HepG2 (cell line): ENCODE results near the gene STK4. TPM values are rescaled to one million over a fixed set of nuclear protein-coding genes. Genes with fewer than 3 reads are reported as not detected.

Source experiments
- FOXK2 ChIP-seq: fragments of 450-650 bp; IDR thresholded peaks from 2 replicates; pipeline ENCODE4 v1.6.1; 2016
- FOXM1 ChIP-seq: sonication (generic); formaldehyde crosslinking; IDR thresholded peaks from 2 replicates; pipeline ENCODE4 v1.5.0; 2020; ENCODE audit warnings: missing genetic modification reagents
- IRX3 ChIP-seq: sonication (generic); formaldehyde crosslinking; IDR thresholded peaks from 2 replicates; pipeline ENCODE4 v1.8.1; 2023; ENCODE audit warnings: mild to moderate bottlenecking, low read depth, missing genetic modification reagents, borderline replicate concordance
- NR2F2 ChIP-seq: IDR thresholded peaks from 2 replicates; pipeline ENCODE4 v1.6.1; 2012; ENCODE audit warnings: low read depth, inconsistent platforms, borderline replicate concordance
- RBFOX2 ChIP-seq: fragments of 200-400 bp; formaldehyde crosslinking; IDR thresholded peaks from 2 replicates; pipeline ENCODE4 v1.6.1; 2017; ENCODE audit warnings: low read depth, mild to moderate bottlenecking, low read length
- RXRA ChIP-seq: sonication (generic); formaldehyde crosslinking; IDR thresholded peaks from 2 replicates; pipeline ENCODE4 v1.5.1; 2020; ENCODE audit warnings: missing genetic modification reagents
- SIN3A ChIP-seq: IDR thresholded peaks from 2 replicates; pipeline ENCODE4 v1.6.1; 2011; ENCODE audit warnings: low read depth, mild to moderate bottlenecking, control low read depth, low read length, borderline replicate concordance
- SMAD3 ChIP-seq: sonication (generic); formaldehyde crosslinking; IDR thresholded peaks from 2 replicates; pipeline ENCODE4 v1.4.0; 2020; ENCODE audit warnings: missing genetic modification reagents
- TBL1XR1 ChIP-seq: fragments of 150-350 bp; IDR thresholded peaks from 2 replicates; pipeline ENCODE4 v1.6.1; 2014; ENCODE audit warnings: borderline replicate concordance, low read length; ENCODE audit not compliant: partially characterized antibody
- ZC3H13 ChIP-seq: sonication (generic); formaldehyde crosslinking; IDR thresholded peaks from 2 replicates; pipeline ENCODE4 v1.8.1; 2023; ENCODE audit warnings: mild to moderate bottlenecking, missing genetic modification reagents, moderate library complexity
- ZKSCAN5 ChIP-seq: sonication (generic); formaldehyde crosslinking; IDR thresholded peaks from 2 replicates; pipeline ENCODE4 v1.5.1; 2020; ENCODE audit warnings: mild to moderate bottlenecking, missing genetic modification reagents
- ZNF205 ChIP-seq: IDR thresholded peaks from 2 replicates; pipeline ENCODE4 v1.6.1; 2018; ENCODE audit warnings: missing biosample characterization, missing genetic modification reagents
- ZNF260 ChIP-seq: sonication (generic); formaldehyde crosslinking; IDR thresholded peaks from 2 replicates; pipeline ENCODE4 v1.4.0; 2020; ENCODE audit warnings: missing genetic modification reagents, low read depth, mild to moderate bottlenecking, borderline replicate concordance
- ZNF749 ChIP-seq: sonication (generic); formaldehyde crosslinking; IDR thresholded peaks from 2 replicates; pipeline ENCODE4 v1.8.0; 2022; ENCODE audit warnings: mild to moderate bottlenecking, missing genetic modification reagents, moderate library complexity, borderline replicate concordance
- ZNF841 ChIP-seq: sonication (generic); formaldehyde crosslinking; IDR thresholded peaks from 2 replicates; pipeline ENCODE4 v1.8.1; 2023; ENCODE audit warnings: missing genetic modification reagents, borderline replicate concordance
- ZSCAN21 ChIP-seq: sonication (generic); formaldehyde crosslinking; IDR thresholded peaks from 2 replicates; pipeline ENCODE4 v1.8.0; 2022; ENCODE audit warnings: mild to moderate bottlenecking, missing genetic modification reagents, moderate library complexity, borderline replicate concordance
- polyA plus RNA-seq, 8 experiments: library from polyadenylated mRNA; depleted of rRNA in 3 of 8; stranded (reverse) in 7 of 8; unstranded in 1 of 8; fragments of >200 nt; fragmentation: Illumina TruSeq in 4 of 8; extraction: Trizol in 4 of 8; gene quantifications; 2 replicates each; pipeline versions ENCODE4 v1.2.1 to v1.2.3, GENCODE V29; 2011 to 2016; ENCODE audit warnings: low read depth in 4 of 8, missing spikeins in 1 of 8, mixed read lengths in 1 of 8; ENCODE audit not compliant: insufficient read depth in 1 of 8
- total RNA-seq, 5 experiments: library from RNA; depleted of rRNA; stranded (reverse); fragments of >200 nt; fragmentation: Illumina TruSeq; extraction: Trizol; gene quantifications; 2 replicates each; pipeline ENCODE4 v1.2.3, GENCODE V29; 2016; ENCODE audit warnings: low read depth in 1 of 5
- TF ChIP-seq, protein P1 (sequence below): sonication (generic); formaldehyde crosslinking; IDR thresholded peaks from 2 replicates; pipeline ENCODE4 v1.8.0; 2022; ENCODE audit warnings: mild to moderate bottlenecking, missing genetic modification reagents, borderline replicate concordance
- TF ChIP-seq, protein P2 (sequence below): fragments of 450-650 bp; IDR thresholded peaks from 2 replicates; pipeline ENCODE4 v1.6.1; 2017; ENCODE audit warnings: mild to moderate bottlenecking
- TF ChIP-seq, protein P3 (sequence below): sonication (generic); formaldehyde crosslinking; IDR thresholded peaks from 2 replicates; pipeline ENCODE4 v1.4.0; 2020; ENCODE audit warnings: missing genetic modification reagents; ENCODE audit errors: not compliant biosample characterization
- TF ChIP-seq, protein P4 (sequence below): sonication (generic); formaldehyde crosslinking; IDR thresholded peaks from 2 replicates; pipeline ENCODE4 v1.4.0; 2020; ENCODE audit warnings: mild to moderate bottlenecking, missing genetic modification reagents
- TF ChIP-seq, protein P5 (sequence below): sonication (generic); formaldehyde crosslinking; IDR thresholded peaks from 2 replicates; pipeline ENCODE4 v1.4.0; 2020; ENCODE audit warnings: missing genetic modification reagents

The STK4 gene
- total and polyA plus RNA-seq, 2 of the 13 experiments (the other 11 are each of a cell fraction or from before 2014, with no cell fraction given): 25.6 to 38.3 TPM

DNA sequence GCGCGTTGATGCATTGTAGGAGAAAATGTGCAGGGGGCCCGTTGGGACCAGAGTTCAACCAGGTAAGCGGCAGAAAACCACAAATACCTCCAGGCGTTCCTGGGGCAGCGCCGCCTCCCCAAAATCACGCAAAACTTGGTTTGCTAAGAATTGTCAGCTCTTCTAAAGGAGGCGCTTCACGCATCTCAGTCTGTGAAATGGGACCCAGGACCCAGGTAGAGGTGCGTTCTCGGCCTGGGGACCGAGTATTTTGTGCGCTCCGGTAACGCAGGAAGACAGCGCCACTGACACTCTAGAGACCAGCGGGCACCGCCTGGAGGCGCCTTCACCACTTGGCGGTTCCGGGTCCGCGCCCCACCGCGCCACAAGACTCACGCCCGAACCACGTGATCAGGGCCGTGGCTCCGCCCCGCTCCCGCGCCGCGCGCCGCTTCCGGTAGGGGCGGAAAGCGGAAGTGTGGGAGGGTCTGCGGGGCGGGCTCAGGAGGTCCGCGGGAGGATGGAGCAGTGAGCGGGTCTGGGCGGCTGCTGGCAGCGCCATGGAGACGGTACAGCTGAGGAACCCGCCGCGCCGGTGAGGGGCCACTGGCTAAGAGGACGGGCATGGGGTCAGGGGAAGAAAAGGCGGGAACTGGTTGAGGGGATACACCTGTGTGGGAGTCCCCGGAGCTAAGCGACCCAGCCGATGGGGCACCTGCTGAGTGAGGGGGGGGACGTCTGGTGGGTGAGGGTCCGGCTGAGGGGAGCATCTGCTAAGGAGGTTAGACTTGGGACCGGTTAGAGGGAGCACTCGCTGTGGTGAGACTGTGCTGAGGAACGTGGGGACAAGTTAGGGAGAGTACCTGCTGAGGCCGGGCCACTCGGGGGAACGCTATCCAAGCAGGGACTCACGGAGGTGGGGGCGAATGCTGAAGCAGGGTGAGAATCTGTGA is at the start of gene STK4 (continued):
- TF ChIP-seq, protein P1, sequence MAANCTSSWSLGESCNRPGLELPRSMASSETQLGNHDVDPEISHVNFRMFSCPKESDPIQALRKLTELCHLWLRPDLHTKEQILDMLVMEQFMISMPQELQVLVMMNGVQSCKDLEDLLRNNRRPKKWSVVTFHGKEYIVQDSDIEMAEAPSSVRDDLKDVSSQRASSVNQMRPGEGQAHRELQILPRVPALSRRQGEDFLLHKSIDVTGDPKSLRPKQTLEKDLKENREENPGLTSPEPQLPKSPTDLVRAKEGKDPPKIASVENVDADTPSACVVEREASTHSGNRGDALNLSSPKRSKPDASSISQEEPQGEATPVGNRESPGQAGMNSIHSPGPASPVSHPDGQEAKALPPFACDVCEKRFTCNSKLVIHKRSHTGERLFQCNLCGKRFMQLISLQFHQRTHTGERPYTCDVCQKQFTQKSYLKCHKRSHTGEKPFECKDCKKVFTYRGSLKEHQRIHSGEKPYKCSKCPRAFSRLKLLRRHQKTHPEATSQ (CRISPR knock-in tag): no peak
- TF ChIP-seq ZNF749 (CRISPR knock-in tag) (peak; percentile 86; the same call in 1 of the 2 replicates), RBFOX2 (peak; percentile 99), SIN3A (peak; percentile 96), ZNF260 (no peak), ZKSCAN5 (CRISPR knock-in tag) (no peak), RXRA (CRISPR knock-in tag) (peak; percentile 79), FOXM1 (no peak), NR2F2 (peak; percentile 63; the same call in 1 of the 2 replicates), ZNF205 (CRISPR knock-in tag) (no peak; the same call in 1 of the 2 replicates), TBL1XR1 (no peak), ZNF841 (CRISPR knock-in tag) (no peak), ZSCAN21 (CRISPR knock-in tag) (peak; percentile 92), ZC3H13 (peak; percentile 93; the same call in 1 of the 2 replicates), FOXK2 (no peak), IRX3 (CRISPR knock-in tag) (peak; percentile 86; the same call in 1 of the 2 replicates), SMAD3 (CRISPR knock-in tag) (peak; percentile 89; the same call in 1 of the 2 replicates)
- TF ChIP-seq, protein P2, sequence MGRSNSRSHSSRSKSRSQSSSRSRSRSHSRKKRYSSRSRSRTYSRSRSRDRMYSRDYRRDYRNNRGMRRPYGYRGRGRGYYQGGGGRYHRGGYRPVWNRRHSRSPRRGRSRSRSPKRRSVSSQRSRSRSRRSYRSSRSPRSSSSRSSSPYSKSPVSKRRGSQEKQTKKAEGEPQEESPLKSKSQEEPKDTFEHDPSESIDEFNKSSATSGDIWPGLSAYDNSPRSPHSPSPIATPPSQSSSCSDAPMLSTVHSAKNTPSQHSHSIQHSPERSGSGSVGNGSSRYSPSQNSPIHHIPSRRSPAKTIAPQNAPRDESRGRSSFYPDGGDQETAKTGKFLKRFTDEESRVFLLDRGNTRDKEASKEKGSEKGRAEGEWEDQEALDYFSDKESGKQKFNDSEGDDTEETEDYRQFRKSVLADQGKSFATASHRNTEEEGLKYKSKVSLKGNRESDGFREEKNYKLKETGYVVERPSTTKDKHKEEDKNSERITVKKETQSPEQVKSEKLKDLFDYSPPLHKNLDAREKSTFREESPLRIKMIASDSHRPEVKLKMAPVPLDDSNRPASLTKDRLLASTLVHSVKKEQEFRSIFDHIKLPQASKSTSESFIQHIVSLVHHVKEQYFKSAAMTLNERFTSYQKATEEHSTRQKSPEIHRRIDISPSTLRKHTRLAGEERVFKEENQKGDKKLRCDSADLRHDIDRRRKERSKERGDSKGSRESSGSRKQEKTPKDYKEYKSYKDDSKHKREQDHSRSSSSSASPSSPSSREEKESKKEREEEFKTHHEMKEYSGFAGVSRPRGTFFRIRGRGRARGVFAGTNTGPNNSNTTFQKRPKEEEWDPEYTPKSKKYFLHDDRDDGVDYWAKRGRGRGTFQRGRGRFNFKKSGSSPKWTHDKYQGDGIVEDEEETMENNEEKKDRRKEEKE: no peak
- TF ChIP-seq, protein P3, sequence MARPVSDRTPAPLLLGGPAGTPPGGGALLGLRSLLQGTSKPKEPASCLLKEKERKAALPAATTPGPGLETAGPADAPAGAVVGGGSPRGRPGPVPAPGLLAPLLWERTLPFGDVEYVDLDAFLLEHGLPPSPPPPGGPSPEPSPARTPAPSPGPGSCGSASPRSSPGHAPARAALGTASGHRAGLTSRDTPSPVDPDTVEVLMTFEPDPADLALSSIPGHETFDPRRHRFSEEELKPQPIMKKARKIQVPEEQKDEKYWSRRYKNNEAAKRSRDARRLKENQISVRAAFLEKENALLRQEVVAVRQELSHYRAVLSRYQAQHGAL (CRISPR knock-in tag): no peak
- TF ChIP-seq, protein P4, sequence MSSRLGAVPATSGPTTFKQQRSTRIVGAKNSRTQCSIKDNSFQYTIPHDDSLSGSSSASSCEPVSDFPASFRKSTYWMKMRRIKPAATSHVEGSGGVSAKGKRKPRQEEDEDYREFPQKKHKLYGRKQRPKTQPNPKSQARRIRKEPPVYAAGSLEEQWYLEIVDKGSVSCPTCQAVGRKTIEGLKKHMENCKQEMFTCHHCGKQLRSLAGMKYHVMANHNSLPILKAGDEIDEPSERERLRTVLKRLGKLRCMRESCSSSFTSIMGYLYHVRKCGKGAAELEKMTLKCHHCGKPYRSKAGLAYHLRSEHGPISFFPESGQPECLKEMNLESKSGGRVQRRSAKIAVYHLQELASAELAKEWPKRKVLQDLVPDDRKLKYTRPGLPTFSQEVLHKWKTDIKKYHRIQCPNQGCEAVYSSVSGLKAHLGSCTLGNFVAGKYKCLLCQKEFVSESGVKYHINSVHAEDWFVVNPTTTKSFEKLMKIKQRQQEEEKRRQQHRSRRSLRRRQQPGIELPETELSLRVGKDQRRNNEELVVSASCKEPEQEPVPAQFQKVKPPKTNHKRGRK (CRISPR knock-in tag): no peak
- TF ChIP-seq, protein P5, sequence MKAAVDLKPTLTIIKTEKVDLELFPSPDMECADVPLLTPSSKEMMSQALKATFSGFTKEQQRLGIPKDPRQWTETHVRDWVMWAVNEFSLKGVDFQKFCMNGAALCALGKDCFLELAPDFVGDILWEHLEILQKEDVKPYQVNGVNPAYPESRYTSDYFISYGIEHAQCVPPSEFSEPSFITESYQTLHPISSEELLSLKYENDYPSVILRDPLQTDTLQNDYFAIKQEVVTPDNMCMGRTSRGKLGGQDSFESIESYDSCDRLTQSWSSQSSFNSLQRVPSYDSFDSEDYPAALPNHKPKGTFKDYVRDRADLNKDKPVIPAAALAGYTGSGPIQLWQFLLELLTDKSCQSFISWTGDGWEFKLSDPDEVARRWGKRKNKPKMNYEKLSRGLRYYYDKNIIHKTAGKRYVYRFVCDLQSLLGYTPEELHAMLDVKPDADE (CRISPR knock-in tag): no peak; the same call in 1 of the 2 replicates
